TTC549 (cell line): ENCODE measurements around the gene FBXW4.

Experiments
- FAIRE-seq: peaks from 2 replicates; lab custom pipeline; 2012; peaks lifted over from hg19 to GRCh38; lab: Jason Lieb, UNC

FBXW4 gene

GRCh38 chr10:101696632-101697031 lies 1.7 kb upstream of the FBXW4 start:
- FAIRE-seq, result no peak

- FAIRE-seq, result no peak
Measured at GRCh38 chr10:101695404-101695890, 477 bp upstream of the FBXW4 start.

DNA sequence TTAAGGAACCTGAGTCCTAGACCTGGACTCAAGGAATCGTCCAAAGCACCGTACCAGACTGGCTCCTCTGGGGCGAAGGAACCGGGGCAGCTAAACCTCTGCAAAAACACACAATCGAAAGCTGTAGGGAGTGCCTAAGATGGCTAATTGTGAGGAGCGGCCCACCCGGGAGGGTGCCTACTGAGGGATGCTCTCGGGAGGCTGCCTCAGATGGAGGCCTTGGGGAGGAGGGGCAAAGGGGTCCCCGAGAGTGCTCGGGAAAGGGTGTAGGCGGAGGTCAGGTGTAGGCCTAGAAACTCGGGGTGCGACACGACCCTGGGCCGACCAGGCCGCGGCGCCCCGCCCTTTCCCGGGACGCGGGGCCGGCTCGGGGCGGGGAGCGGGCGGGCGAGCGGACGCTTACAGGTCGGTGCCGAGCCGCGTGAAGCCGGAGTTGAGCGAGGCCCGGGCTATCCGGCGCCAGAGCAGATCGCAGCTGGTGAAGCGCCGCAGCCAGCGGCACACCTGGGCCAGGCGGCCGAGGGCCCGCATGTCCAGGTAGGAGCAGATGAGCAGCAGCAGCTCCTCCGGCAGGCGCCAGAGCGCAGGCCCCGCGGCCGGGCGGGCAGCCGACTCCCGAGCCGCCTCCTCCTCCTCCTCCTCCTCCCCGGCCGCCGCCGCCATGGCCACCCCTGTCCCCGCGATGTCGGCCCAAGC lies 844 bp downstream of the FBXW4 start:
- FAIRE-seq, result no peak

DNA sequence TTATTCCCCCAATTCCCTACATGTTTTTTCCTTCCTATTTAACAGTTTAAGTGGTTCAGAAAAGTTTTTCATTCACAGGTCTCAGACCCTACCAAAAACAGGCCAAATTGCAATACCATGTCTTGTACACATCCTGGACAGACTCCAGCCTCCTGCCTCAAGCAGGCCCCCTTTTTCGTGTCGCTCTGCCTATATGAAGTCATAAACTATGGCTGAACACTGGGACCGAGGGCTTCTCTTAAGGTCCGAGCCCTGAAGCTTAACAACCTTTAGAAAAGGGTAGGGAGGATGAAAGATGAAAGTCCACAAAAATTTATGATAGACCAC lies 1.4 kb downstream of the FBXW4 start:
- FAIRE-seq, result no peak

DNA sequence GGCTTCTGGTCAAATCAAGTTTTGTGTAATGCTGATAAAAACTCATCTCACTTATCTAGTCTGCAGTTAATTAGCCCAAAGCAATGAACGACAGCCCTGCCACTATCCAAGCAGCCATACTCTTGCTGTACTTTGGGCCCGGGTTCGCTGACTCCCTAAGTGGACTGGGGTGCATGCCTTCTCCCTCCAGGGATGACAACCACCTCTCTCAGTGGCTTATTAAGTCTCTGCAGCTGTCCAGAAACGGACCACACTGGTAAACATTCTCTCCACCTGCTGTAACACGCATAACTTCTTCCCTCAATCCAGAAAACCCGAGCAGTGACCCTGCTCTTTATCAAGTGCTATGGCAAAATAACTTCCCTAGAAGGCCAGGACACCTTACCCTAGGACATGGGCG lies 3.9 kb downstream of the FBXW4 start:
- no peak for FAIRE-seq

- no peak for FAIRE-seq
Measured at GRCh38 chr10:101690461-101690860, 4.5 kb downstream of the FBXW4 start.

- FAIRE-seq, result no peak
Measured at GRCh38 chr10:101687071-101687658, 7.8 kb downstream of the FBXW4 start.

DNA sequence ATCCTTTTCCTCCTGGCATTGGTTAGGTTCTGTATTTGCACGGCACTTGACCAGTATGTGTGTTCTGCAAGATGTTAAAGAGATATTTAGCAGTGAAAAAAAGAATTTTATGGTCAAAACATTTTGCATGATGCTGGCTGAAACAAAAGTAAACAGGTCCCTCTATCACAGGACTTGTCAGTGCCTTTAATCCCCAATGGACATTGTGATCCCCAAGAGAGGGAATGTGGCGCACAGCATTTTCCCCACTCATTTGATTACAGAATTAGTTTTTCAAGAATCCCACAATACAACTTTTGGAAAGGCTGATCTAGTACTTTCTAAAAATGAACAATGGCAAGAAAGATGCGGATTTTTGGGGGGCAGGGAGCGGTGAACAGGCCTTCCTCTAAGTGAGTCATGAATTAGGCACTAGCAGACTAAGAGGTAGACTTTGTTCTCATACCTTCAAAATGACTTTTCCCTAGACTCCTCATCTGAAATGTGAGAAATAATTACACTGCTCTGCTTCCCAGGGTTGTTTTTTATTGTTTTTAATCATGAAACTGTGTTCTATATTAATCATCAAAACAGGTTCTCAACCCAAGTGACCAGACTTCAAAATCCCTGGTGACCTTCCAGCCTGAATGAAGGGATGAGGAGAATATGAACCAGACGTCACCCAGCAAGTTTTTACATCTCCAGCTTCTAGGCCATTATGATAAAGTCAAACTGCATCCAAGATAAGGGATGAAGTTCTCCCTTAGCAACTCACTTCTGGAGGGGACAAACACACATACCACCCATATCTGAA lies 8.6 kb downstream of the FBXW4 start:
- no peak for FAIRE-seq

DNA sequence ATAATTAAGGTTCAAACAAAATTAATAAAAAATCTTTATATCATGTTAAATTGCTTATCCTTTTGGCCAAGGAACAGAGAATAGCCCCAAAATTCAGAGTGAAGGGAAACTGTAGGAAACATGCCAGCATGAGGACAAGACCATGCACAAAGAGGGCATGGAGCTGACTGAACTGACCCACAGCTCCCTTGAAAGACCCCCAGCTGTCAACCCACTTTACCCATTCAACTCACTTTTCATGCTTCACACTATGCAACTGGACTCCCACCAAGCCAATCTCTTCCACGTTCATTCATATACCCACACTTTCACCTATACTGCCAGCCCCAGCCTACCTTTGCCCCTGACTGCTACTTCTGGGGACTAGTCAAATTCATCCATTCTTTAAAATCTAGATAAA lies 10.2 kb downstream of the FBXW4 start:
- no peak for FAIRE-seq

GRCh38 chr10:101683276-101683675 lies 11.7 kb downstream of the FBXW4 start:
- no peak for FAIRE-seq

- FAIRE-seq, result no peak
Measured at GRCh38 chr10:101682172-101682825, 12.7 kb downstream of the FBXW4 start.

DNA sequence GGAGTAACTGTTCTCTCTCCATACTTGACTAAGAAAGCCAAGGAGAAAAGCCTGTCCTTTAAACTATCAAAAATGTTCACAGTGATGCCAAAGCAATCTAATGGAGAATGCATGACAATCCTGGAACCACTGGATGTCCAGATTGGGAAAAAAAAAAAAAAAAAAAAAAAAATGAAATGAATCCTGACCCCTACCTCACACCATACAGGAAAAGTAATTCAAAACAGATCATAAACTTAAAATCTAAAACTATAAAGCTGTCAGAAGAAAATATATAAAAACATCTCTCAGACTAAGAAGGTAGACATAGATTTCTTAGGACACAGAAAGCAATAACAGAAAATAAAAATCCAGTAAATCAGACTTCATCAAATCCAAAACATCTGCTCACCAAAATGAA lies 18.4 kb downstream of the FBXW4 start:
- no peak for FAIRE-seq

DNA sequence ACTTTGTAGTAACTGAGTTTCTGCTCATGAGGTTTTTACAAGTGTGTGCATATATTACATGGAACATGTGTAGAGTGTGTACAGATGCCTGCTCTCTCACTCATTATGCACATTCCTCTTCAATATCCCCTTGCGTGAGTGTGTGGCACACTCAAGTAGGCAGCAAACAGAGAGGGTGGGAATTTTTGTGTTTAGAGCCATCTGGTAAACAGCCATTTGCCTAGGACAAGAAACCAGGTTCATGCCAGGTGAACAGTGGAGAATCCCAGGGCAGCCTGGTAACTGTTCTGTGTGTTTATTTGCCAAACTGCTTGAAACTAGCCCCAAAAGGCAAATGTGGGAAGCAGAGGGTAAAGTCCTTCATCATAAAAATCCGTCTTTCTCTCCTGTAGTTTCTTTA lies 19.9 kb downstream of the FBXW4 start:
- FAIRE-seq, result no peak

- no peak for FAIRE-seq
Measured at GRCh38 chr10:101672536-101672935, 22.4 kb downstream of the FBXW4 start.

DNA sequence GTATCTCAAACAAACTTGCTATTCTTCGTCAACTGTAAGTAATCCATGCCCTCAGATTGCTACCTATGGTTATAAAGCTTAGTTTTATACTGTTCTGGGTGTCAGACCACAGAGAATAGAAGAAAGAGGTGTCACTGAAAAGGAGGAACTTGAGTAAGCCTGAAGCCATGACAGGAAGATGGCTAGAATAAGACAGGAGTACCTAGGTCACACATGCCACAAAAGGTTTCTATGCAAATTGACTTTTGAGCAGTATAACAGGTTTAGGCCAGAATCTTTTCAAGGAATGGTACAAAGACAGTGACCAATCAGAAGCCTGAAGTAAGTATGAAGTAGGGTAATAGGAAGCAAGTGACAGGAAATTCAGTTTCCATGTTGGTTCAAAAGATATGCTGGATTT lies 23.5 kb downstream of the FBXW4 start:
- FAIRE-seq, result no peak

- FAIRE-seq, result no peak
Measured at GRCh38 chr10:101670635-101671034, 24.3 kb downstream of the FBXW4 start.

DNA sequence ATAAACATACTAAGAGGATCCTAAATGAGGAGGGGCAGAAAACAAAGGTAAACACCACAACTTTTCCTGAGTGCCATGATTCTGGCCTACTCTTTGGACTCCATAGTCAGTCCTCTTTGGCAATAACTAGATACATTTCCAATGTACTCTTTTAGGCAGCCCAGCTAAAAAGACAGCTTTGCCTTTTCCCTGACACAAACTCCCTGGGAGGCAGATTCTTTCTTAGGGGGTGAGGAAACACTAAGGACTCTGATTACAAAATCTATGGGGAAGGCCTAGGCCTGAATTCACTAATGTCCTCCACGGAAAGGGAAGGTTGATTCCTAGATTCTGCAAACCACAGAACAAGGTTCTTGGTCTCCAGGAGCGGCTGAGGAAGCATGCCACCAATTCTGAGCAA lies 25.8 kb downstream of the FBXW4 start:
- FAIRE-seq, result no peak

DNA sequence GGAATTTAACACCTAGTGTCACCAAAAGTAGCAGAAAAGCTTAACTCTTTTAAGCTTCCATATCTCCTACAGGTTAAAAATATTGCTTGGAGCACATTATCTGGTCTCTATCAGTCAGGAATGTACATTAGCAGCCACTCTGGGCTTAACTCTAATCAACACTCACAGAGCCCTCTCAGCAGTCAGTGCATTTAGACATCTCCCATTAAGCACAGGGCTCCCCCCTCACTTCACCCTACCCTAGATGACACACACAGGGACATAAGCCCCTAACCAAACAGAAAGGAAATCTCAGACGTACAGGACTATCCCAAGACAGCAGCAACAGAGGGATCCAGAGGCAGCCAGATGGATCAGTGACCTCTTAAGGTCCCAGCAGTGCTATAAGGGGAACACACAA lies 26.4 kb downstream of the FBXW4 start:
- FAIRE-seq, result no peak

- FAIRE-seq, result no peak
Measured at GRCh38 chr10:101666083-101666482, 28.9 kb downstream of the FBXW4 start.

DNA sequence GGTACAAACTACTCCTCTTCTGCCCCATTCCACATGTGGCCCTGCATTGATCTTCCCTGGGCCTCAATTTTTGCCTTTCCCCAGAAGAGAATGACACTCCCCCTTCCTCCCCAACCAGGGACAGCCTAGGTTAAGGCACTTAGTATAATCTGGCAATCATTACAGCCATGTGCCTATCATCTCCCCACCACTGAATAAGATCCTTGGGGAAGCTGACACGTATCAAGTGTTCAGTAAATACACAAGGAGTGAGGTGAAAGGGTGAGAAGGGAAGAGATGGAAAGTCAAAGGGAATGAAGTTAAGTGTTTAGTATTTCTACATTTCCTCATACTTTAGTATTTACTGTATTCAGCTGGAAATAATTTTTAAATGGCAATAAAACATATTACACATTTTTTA lies 31.9 kb downstream of the FBXW4 start:
- no peak for FAIRE-seq

- no peak for FAIRE-seq
Measured at GRCh38 chr10:101660256-101660655, 34.7 kb downstream of the FBXW4 start.

- FAIRE-seq, result no peak
Measured at GRCh38 chr10:101658975-101659374, 36.0 kb downstream of the FBXW4 start.

- no peak for FAIRE-seq
Measured at GRCh38 chr10:101656890-101657289, 38.1 kb downstream of the FBXW4 start.
